ENCODE data around the gene PRR14L.
"Not testable (repeated sequence)": the region's sequence is repeated elsewhere in the genome, so short reads cannot be mapped to it uniquely, and the experiment has no call there.

The PRR14L gene

GRCh38 chr22:31681349-31682345, 68.3 kb downstream of the PRR14L start:
- DNase-seq = peak; percentile 65

GRCh38 chr22:31680861-31681341, 69.0 kb downstream of the PRR14L start:
- DNase-seq = no peak

DNA sequence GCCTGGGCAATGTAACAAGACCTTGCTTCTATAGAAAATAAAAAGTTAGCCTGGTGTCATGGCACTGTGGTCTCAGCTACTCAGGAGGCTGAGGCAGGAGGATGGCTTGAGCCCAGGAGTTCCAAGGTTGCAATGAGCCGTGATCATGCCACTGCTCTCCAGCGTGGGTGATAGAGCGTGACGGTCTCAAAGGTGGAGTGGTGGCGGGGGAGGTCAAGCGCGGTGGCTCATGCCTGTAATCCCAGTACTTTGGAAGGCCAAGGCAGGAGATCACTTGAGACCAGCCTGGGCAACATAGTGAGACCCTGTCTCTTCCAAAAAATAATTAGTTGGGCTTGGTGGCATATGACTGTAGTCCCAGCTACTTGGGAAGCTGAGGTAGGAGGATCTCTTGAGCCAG, 71.2 kb downstream of the PRR14L start:
- no peak for DNase-seq

DNA sequence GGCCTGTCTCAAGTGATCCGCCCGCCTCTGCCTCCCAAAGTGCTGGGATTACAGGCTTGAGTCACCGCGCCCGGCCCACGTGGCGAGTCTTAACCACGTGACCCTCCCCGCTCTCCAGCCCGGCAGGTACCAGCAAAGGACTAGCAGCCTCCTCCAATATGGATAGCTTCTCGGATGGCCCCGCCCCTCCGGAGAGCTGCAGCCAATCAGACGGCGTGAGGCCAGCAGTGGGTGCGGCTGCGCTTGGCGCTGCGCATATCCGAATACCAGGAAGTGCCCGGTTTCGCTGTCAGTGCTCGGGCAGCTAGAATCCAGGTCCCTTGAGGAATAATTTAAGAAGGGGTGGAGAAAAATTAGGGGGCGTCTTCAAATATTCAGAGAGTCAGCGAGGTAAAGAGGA, 73.2 kb downstream of the PRR14L start:
- peak; percentile 90 for DNase-seq

- not testable (repeated sequence) for DNase-seq
Observed at GRCh38 chr22:31674219-31674618, 75.7 kb downstream of the PRR14L start.

DNA sequence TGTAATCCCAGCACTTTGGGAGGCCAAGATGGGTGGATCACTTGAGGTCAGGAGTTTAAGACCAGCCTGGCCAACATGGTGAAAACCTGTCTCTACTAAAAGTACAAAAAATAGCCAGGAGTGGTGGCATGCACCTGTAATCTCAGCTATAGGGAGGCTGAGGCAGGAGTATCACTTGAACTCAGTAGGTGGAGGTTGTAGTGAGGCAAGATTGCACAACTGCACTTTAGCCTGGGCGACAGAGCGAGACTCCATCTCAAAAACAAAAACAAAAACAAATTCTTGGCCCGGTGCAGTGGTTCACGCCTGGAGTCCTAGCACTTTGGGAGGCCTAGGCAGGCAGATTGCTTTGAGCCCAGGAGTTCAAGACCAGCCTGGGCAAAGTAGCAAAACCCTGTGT, 81.1 kb downstream of the PRR14L start:
- DNase-seq = not testable (repeated sequence)

DNA sequence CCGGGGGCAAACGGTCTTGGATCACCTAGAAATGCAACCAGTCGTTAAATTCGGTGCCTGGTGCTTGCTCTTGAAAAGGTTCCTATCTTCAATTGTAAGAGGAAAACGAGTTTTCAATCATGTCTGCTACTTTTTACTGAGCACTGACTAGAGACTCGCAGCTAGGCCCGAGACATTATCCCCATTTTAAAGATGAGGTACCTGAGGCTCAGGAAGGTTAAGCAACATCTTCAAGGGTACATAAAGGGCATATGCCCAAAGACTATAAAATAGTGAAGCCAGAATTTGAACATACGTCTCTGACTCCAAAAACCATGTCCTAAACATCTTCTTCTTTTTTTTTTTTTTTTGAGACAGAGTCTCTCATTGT, 87.3 kb downstream of the PRR14L start:
- no peak for DNase-seq

DNA sequence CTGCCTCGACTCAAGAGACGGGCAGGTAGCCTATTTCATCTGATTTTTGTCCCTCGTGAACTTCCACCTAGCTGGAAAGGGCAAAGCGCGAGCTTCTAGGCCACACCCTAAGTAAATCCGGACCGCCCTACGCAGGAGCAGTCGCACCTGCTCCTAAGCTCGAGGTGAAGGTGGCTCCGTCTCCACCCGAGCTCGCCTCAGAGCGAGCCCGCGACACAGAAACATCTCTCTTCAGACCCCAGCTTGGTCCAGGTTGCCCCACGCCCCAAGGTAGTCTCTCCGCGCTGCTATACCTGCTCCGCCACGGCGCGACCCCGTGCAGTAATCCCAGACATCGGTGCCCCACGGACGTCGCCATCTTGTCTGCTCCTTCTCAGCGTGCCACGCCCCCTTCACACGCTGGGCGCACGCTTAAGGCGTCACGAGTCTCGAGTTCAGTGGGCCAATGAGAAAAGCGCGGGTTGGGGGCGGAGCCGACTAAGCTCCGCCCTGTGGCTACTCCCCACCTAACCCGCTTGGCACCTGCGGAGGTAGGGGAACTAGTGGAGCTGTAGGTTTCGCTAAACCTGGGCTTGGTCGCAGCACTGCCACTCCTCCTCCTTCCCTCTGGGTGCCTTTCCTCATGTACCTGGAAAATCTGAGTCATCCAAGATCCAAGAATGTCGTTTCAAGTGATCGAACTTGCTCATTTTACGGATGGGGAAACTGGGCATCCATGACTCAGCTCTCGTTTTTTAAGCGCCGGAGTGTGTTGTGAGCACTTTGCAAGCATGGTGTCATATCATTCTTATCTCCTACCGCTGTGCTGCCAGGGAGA, 87.9 kb downstream of the PRR14L start, which contains the start of gene PISD:
Gene PISD, minus strand, starts transcription at position 365 of the 817 bp plus-strand sequence. Its CDS starts 7 bp downstream, at position 358.
- DNase-seq = peak; percentile 95

DNA sequence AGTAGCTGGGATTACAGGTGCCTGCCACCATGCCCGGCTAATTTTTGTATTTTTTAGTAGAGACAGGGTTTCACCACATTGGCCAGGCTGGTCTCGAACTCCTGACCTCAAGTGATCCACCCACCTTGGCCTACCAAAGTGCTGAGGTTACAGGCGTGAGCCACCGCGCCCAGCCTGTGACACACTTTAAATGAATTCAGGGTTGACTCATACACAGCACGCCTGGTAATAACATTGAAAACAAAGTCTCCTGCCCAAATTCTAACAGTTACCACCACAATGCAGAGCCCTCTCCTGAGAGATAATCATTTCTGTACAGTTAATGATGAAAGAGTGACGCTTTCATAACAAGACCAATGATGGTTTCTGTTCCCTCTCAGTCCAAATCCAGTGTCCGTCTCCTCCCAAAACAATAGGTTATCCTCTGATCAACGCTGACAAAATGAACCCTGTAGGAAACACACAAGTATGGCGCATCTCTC, 89.0 kb downstream of the PRR14L start:
- DNase-seq = not testable (repeated sequence)

- DNase-seq = no peak
Observed at GRCh38 chr22:31659246-31659645, 90.7 kb downstream of the PRR14L start.

DNA sequence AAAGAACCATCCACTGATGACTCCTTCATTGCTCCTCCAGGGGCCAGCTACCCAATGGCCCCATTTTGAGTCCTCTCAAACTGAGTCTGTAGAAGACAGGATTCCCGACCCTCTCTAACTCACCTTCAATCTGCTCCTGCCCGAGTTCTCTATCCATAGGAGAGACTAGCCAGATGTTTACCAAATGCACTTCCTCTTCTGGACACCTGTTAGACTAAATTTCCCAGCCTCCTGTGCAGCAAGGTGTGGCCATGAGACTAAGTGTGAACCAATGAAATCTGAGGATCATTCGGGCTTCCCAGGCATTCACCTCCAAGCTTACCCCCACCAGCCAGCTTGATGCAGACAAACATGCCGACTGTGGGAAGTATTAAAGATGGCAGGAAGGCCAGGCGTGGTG, 95.5 kb downstream of the PRR14L start:
- DNase-seq = no peak

- DNase-seq = no peak
Observed at GRCh38 chr22:31653944-31654343, 96.0 kb downstream of the PRR14L start.

- DNase-seq = no peak
Observed at GRCh38 chr22:31652911-31653684, 96.8 kb downstream of the PRR14L start.

DNA sequence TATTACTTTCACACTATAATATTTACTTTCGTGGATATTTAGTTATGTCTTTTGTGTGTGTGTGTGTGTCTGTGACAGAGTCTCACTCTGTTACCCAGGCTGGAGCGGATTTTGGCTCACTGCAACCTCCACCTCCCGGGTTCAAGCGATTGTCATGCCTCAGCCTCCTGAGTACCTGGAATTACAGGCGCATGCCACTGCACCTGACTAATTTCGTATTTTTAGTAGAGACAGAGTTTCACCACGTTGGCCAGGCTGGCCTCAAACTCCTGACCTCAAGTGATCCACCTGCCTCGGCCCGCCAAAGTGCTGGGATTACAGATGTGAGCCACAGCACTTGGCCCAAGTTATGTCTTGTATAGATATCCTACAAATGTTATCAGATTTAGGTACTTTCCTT, 97.8 kb downstream of the PRR14L start:
- DNase-seq = no peak

- no peak for DNase-seq
Observed at GRCh38 chr22:31651664-31652063, 98.3 kb downstream of the PRR14L start.

DNA sequence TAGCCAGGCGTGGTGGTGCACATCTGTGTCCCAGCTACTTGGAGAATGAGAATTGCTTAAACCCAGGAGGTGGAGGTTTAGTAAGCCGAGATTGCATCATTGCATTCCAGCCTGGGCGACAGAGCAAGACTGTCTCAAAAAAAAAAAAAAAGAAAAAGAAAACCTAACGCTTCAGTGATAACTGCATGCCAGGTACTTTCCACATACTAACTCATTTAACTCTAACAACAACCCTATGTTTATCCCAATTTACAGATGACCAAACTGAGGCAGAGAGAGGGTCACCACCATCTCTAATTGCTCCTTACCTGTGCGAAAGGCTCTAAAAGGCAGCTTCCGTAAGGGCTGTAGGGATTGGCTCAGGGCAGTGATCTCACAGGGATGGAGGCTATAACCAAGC, 99.5 kb downstream of the PRR14L start:
- DNase-seq = no peak

GRCh38 chr22:31647523-31648320, 102.2 kb downstream of the PRR14L start:
- no peak for DNase-seq

DNA sequence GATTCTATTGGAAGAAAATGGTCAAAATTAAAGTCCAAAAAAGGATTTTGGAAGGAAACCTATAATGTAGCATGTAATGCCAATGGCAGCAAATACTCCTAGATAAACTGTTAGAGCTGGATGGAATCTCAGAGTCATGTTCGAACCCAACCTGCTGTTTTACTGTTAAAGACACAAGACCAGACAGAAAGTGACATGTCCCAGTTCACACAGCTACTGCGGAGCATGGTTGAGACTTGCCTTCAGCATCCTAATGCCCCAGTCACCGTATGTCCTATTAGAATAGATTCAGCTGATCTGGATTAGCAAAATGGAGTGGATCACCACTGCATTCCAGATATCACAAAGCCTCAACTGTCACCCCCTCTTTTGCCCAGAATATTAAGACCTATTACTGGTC, 102.9 kb downstream of the PRR14L start:
- no peak for DNase-seq

DNA sequence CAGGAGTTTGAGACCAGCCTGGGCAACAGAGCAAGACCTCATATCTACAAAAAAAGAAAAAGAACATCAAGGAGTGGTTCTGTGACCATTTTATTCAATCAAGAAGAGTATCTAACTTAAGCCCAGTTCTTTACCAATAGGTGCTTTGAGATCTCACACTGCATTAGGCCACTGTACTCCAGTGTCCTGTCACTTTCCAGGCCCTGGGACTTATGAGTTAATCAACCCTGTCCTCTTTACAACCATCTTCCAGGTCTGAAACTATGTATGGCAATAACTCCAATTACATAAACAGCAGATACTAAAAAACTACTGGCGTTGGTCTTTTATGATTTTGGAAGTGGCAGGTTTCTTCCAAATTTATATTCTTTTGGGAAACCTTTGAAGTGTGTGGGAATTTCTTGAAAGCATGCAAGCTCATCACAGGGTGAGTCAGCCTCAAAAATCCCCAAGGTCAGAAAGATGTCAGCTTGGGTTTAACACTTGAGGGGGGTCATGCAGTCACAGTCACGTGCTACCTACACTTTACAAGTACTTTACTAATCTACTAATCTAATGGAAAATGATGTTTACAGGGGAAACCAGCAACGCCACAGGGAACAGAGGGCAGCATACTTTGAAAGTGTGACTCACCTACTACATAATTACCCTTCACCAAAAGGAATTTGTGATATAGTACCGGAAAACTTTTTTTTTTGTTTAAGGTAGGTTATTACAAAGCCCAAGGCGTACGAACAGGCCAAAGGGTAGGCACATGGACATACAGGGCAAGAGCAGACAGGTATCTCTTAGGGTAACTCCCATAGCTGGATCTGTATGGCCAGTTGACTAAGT, 103.5 kb downstream of the PRR14L start:
- DNase-seq = no peak

- DNase-seq = no peak
Observed at GRCh38 chr22:31639436-31640039, 110.4 kb downstream of the PRR14L start.

All from right forelimb (tissue), 1 donor.